ENCODE data around the gene CLCN2.

GRCh38 chr3:184358124-184358767, 3.2 kb downstream of the CLCN2 start:
- TF ChIP-seq POLR2A (IDR thresholded peaks at IDR 0.05; ENCODE audit: low read depth) (no peak), CTCF (IDR thresholded peaks at IDR 0.05) (no peak)

All from esophagus muscularis mucosa (tissue), 3 donors.